ENCODE measurements around the gene EVI5. TPM values are rescaled to one million over a fixed set of nuclear protein-coding genes. Genes with fewer than 3 reads are reported as not detected.

Gene EVI5
- total RNA-seq, 4 donors from 2014 or later, result 24.9 to 47.8 (median 28.5) TPM

- TF ChIP-seq, protein P1, sequence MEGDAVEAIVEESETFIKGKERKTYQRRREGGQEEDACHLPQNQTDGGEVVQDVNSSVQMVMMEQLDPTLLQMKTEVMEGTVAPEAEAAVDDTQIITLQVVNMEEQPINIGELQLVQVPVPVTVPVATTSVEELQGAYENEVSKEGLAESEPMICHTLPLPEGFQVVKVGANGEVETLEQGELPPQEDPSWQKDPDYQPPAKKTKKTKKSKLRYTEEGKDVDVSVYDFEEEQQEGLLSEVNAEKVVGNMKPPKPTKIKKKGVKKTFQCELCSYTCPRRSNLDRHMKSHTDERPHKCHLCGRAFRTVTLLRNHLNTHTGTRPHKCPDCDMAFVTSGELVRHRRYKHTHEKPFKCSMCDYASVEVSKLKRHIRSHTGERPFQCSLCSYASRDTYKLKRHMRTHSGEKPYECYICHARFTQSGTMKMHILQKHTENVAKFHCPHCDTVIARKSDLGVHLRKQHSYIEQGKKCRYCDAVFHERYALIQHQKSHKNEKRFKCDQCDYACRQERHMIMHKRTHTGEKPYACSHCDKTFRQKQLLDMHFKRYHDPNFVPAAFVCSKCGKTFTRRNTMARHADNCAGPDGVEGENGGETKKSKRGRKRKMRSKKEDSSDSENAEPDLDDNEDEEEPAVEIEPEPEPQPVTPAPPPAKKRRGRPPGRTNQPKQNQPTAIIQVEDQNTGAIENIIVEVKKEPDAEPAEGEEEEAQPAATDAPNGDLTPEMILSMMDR (IDR thresholded peaks at IDR 0.05; ENCODE audit: low read depth), result no peak
Observed at GRCh38 chr1:92755541-92756461, 29.1 kb downstream of the EVI5 start.

GRCh38 chr1:92754719-92755050, 30.2 kb downstream of the EVI5 start:
- TF ChIP-seq, protein P1 (IDR thresholded peaks at IDR 0.05; ENCODE audit: low read depth), result no peak

GRCh38 chr1:92754000-92754718, 30.7 kb downstream of the EVI5 start:
- TF ChIP-seq, protein P1 (IDR thresholded peaks at IDR 0.05; ENCODE audit: low read depth), result no peak

DNA sequence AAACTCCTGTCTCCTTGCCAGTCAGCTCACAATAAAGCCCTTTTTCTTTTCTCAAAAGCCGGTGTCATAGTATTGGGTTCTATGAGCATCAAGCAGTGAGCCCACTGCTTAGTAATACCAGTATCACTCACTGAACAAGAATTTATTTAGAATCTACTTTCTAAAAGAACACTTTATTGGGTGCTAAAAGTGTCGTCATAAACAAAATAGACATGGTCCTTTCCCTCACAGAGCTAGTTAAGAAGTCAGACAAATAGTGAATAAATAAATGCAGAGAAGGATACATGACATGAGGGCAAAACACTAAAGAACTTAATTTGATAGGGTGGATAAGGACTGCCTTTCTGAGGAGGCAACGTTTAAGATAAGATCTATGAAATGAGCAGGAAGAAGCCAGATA, 32.2 kb downstream of the EVI5 start:
- TF ChIP-seq, protein P1 (IDR thresholded peaks at IDR 0.05; ENCODE audit: low read depth), result no peak

DNA sequence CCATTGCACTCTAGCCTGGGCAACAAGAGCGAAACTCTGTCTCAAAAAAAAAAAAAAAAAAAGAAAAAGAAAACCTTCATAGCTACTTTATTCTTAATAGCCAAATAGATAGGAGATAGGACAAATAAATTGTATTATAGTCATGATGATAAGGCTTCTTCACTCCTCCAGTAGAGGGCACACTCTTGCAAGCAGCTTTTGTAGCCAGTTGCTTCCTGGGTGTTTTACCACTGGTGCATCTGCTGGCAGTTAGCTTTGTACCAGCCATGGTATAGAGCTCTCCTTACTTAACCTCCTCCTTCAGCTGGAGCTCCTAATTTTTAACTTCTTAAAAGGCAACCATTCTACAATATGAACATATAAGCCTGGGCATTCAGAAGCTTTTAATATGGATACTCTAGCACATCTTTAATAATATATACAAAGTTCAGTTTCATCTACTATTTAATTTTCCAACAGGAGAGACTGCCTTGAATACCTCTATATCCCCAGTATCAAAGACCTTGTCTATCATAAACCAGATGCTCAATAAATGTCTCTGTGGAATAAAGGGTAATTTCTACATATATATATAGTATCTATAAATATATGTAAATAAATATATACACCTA, 35.8 kb downstream of the EVI5 start:
- TF ChIP-seq, protein P1 (IDR thresholded peaks at IDR 0.05; ENCODE audit: low read depth), result no peak

DNA sequence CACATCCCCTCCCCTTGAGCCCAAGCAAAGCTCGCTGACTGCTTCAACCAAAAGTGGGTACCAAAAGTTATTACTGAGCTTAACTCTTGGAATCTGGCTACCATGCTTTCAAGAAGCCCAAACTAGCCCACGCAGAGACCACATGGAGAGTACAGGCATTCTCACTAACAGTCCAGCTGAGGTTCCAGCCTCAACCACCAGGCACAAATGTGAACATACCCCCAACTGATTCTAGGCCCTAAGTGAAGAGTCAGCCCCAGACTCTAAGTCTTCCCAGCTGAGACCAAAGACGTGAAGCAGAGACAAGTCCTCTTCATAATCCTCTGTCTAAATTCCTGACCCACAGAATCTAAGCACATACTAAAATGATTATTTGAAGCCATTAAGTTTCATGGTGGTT, 36.8 kb downstream of the EVI5 start:
- TF ChIP-seq, protein P1 (IDR thresholded peaks at IDR 0.05; ENCODE audit: low read depth), result no peak

GRCh38 chr1:92747735-92748134, 37.2 kb downstream of the EVI5 start:
- TF ChIP-seq, protein P1 (IDR thresholded peaks at IDR 0.05; ENCODE audit: low read depth), result no peak

All from subcutaneous adipose tissue (tissue), 4 donors.